ENCODE measurements around the gene AGAP1.

AGAP1 gene

DNA sequence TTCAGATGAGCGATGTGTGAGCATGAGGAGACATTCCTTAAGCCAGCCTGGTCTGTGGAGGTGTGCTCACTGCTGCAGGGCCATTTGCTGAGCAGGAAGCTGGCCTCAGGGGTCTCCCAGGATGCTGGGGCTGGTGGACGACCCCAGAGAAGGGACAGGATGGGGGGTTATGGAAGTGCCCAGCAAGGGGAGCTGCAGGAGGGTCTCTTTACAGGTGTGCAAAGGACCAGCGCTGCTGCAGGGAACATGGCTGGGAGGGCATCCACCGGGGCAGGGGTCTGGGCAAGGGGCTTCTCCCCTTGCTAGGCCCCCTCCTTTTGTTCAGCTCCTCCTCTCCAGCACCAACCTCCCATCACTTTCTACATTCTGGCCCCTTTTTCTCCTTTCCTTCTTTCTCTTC is 489.2 kb downstream of the AGAP1 start:
- DNase-seq = no peak

GRCh38 chr2:235984552-235984951 is 490.7 kb downstream of the AGAP1 start:
- DNase-seq = no peak

DNA sequence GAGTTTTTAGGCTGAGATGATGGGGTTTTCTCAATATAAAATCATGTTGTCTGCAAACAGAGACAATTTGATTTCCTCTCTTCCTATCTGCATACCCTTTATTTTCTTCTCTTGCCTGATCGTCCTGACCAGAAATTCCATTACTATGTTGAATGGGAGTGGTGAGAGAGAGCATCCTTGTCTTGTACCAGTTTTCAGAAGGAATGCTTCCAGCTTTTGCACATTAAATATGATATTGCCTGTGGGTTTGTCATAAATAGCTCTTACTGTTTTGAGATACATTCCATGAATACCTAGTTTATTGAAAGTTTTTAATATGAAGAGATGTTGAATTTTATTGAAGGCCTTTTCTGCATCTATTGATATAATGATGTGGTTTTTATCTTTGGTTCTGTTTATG is 492.5 kb downstream of the AGAP1 start:
- no peak for DNase-seq

DNA sequence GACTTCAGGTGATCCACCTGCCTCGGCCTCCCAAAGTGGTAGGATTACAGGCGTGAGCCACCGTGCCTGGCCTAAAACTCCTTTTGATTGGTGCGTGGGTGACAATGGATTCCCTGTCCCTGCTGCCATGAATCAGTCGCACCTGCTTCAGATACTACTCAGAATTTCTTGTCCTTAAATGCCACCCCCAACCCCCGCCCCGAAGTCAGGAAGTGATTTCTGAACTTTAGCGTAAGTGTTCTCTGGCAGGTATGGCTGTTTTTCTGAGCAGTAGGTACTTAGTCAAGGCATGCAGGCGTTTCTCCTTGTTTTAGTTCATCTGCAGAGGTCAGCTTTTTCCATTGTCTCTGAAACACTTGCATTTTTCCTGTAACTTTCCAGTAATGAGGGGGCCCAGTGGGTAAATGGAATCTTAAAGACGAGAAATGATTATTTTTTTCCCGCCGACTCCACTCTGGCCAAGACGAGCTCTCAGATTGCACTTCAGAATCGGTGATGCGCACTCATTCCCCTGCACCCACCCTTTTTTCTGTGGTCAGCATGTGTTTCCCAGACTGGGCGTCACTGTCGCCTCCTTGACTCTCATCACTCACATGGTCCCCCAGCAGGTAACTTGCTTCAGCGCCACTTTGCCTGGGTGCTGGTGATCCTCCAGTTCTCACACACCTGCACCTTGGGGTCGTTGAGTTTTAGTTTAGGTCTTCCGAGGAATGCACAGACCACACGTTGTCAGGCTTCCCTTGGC is 494.6 kb downstream of the AGAP1 start:
- no peak for DNase-seq

DNA sequence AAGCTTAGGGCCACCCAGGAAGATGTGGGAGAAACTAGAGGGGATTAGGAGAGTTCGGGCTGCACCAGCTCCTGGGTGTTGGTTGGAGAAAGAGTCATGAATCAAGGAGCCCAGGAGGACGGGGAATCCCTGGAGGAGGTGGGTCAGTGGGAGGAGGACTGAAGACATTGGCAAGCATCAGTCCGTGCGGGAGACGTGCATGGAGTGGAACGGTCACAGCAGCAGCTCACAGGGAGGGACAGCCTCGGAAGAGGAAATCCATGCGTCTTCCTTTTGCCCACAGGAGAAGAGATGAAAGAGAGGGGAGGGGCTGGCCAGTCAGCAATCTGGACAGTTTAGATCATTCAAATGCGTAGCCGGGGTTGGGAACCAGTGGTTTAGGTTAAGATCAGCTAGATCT is 495.7 kb downstream of the AGAP1 start:
- DNase-seq = no peak

DNA sequence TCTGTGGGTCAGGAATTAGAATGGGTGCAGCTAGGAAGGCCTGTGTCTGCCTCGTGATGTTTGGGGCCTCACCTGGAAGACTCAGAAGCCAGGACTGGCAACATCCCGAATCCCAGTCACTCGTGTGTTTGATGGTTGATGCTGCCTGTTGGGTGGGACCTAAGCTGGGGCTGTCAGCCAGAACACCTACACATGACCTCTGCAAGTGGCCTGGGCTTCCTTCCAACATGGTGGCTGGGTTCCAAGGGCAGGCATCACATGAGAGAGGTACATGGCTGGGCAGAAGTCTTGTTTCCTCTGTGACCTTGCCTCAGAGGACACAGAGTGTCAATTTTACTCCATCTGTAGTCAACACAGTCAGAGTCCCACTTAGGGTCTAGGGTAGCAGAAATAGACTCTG is 496.5 kb downstream of the AGAP1 start:
- DNase-seq = no peak

GRCh38 chr2:235992024-235992423 is 498.2 kb downstream of the AGAP1 start:
- no peak for DNase-seq

GRCh38 chr2:235996419-235996818 is 502.6 kb downstream of the AGAP1 start:
- no peak for DNase-seq

GRCh38 chr2:235999011-235999410 is 505.2 kb downstream of the AGAP1 start:
- no peak for DNase-seq

GRCh38 chr2:236001166-236001828 is 507.5 kb downstream of the AGAP1 start:
- DNase-seq = no peak

- DNase-seq = no peak
Observed at GRCh38 chr2:236001854-236002253, 508.0 kb downstream of the AGAP1 start.

GRCh38 chr2:236008006-236008405 is 514.2 kb downstream of the AGAP1 start:
- DNase-seq = no peak

DNA sequence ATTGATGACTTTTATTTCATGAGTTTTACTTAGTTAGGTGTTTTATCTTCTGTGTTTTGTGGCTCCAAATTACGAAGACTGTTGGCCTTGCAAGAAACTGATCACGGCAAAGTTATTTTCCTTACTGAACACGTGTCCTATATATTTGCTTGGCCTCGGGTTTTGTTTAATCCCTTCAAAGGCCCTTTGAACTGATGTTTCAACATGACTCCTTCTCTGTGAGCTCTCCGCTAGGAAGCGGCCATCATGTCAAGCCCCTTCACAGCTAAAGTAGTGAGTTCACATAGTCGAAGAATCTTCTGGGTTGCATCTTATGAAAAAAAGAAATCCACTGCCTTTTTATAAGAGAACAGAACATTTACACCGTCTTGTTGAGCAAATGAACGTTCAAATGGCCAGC is 515.0 kb downstream of the AGAP1 start:
- DNase-seq = no peak

GRCh38 chr2:236010920-236011685 is 517.3 kb downstream of the AGAP1 start:
- DNase-seq = no peak

DNA sequence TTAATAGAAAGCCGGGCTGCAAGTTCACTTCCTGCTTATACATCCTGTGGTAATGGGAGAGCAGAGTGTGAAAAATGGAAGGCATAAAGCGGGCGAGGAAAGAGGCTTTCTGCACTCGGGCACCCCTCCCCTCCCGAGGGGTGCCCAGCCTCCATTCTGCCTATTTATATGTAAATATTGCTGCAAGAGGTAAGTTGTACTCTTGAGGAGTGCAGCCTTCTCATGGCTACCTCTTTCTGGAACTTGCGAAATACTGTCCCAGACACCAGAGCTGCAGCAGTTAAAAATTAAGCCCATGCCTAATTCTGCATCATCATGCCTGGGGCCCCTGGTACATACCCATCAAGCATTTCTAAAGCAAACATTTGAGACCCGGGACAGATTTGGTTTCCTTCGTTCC is 518.3 kb downstream of the AGAP1 start:
- no peak for DNase-seq

DNA sequence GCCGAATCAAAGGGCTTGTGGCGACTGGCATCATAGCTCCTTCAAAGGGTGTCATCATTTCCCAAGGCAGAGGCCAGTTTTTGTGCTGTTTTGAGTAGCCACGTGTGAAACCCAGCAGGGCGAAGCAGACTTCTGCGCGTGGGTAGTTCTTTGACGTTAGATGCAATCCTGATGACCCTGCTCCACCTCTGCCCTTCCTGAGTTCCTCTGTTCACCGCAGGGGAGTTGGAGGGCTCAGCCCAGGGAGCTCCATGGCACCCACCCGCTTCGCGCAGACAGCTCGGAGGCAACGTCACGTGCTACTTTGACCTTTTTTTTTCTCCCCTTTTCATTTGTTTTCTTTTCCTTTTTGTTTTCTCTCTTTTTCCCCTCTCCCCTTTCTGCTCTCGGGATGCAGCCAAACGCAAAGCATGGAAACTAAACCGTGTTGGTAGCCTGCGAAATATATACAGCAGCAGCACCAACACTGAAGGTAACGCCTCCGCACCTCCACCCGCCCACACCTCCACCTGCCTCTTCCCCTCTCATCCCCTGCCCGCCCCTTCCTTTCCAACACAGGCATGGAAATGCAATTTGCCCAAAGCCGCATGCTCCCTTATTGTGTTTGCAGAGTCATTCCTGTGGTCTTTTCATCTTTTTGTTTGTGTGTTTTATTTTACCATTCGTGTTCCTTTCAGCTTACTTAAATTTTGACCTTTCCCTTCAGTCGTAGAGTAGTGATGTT is 520.7 kb downstream of the AGAP1 start:
- DNase-seq = no peak

GRCh38 chr2:236015171-236015570 is 521.3 kb downstream of the AGAP1 start:
- DNase-seq = no peak

GRCh38 chr2:236016496-236016895 is 522.7 kb downstream of the AGAP1 start:
- no peak for DNase-seq

DNA sequence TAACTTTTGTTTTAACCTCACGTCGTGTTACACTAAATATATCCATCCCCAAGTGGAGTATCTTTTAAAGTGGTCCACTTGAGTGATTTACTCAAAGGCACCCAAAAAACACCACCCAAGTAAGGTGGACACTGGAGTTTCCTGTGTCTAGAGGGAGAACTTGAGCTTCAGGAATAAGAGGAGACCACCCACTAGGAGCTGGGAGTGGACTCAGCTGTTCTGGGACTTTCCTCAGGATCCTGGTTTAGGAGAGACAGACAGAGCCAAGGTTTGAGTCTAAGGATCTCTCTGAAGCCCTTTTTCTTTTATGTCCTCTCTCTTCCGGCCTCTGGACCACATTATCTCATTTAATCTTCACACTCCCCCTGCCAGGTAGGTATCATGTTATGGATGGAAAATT is 523.6 kb downstream of the AGAP1 start:
- no peak for DNase-seq

DNA sequence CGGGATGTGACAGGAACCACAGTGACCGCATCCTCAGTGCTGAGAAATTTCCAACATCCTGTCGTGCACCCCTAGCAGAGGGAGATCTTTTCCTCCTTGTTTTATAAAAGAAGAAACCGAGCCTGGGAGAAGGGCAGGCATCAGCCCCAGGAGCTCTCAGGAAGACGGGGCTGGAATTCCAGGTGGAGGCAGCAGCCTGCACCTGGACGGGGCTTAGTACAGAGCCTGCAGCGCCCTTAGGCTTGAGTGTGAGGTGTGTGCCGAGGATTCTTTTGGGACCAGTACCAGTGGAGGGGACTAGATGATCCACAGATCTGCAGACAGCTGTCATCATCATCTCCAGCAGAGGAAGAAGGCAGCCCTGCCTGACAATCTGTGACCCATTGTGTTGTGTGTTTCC is 525.6 kb downstream of the AGAP1 start:
- no peak for DNase-seq

DNA sequence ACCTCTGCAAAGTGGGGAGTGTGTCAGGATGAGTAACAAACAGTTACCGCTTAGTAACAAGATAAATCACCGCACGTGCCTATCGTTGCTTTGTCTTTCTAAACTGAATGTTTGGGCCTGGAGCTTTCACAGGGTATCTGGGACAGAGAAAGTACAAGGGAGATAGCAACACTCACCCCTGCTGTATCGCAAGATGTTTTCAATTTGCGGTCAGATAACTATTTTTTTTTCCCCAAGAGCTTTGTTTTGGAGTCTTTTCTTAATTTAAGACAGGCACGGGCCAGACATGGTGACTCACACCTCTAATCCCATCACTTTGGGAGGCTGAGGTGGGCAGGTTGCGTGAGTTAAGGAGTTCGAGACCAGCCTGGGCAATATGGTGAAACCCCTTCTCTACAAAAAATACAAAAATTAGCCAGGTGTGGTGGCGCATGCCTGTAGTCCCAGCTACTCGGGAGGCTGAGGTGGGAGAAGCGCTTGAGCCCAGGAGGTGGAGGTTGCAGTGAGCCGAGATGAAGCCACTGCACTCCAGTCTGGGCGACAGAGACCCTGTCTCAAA is 527.7 kb downstream of the AGAP1 start:
- no peak for DNase-seq

GRCh38 chr2:236022128-236022527 is 528.3 kb downstream of the AGAP1 start:
- DNase-seq = no peak

DNA sequence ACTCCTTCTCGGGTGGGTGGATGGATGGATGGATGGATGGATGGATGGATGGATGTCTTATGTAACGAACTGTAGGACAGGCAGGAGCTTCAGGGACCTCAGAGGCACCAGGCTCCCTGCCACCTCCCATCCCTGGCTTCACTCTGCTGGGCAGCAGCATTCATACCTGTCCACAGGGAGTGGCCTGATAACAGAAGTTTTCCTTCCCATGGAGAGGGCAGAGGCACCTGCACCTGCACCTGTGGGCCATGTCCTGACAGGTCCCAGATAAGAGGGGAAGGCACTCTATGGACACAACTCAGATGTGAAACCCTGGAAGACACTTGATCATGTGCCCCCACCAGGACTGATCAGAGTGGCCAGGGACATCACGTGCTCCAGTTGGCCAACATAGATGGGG is 532.0 kb downstream of the AGAP1 start:
- no peak for DNase-seq

Measured in central memory CD4-positive, alpha-beta T cell (primary cell).